Measurements from ENCODE around the gene UNC5A.
"Not testable (repeated sequence)": the region's sequence is repeated elsewhere in the genome, so short reads cannot be mapped to it uniquely, and the experiment has no call there.

UNC5A gene

DNA sequence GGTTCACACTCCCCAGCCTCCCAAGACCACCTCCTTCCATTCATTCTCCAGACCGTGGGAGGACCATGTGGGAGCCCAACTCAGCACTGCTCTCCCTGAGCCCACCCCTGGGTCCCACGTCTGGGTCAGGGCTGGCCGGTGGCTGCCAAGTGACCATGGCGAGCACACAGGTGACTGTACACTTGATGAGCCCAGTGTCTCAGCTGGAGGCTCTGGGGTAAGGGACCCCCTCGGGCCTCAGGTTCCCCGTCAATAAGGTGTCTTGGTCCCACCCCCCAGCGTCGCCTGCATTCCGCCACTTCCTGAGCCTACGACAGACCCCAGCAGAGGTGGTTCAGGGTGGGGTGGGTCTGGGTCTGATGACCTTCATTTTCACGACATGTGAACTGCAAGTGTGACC is 50.0 kb downstream of the UNC5A start:
- no peak for DNase-seq (ENCODE audit: low read depth in 1 of 2, low spot score in 1 of 2)
- in situ Hi-C loops (cut with HindIII; ENCODE audit: low pct_unique_long_range_greater_than_20kb, low sequenced_read_pairs), result no loop called here
- TF ChIP-seq JUND (IDR thresholded peaks at IDR 0.05; ENCODE audit: low read depth), result no peak

DNA sequence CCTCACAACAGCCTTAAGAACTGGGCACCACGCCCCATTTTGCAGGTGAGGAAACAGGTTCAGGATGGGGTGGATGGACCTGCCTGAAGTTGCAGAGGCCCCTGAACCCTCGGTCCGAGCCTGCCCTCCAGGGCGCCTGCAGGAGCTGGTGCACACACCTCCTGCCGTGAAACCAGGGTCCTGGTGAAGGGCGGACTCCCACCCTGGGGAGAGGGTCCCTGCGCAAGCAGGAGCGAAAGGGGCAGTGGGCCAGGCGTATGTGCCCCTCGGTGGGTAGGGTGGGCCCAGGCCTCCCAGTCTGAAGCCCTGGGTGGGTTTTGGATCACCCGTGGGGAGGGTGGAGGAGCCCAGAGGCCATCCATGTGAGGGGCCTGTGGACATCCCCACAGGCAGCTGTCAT is 50.9 kb downstream of the UNC5A start:
- no peak for DNase-seq (ENCODE audit: low read depth in 1 of 2, low spot score in 1 of 2)
- in situ Hi-C loops (cut with HindIII; ENCODE audit: low pct_unique_long_range_greater_than_20kb, low sequenced_read_pairs), result no loop called here
- no peak for TF ChIP-seq JUND (IDR thresholded peaks at IDR 0.05; ENCODE audit: low read depth)

DNA sequence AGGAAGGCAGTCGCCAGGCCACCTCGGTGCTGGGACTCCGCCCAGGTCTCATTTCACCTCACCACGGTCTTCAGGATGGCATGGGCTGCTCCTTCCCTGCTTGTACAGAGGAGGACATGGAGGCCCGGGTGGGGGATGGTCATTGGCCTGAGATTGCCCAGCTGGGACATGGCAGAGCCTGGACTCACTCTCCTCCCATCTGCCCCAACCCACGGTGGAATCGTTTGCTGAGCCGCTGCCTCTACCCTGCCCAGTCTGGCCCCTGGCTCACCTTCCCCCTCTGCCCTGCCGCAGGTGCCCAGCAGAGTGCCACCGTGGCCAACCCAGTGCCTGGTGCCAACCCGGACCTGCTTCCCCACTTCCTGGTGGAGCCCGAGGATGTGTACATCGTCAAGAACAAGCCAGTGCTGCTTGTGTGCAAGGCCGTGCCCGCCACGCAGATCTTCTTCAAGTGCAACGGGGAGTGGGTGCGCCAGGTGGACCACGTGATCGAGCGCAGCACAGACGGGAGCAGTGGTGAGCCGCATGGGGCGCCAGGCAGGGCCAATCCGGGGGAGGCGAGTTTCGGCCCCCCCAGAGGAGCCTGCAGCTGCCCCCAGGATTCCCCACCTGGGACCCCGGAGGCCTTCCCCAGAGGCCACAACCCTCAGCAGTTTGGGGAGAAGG is 52.1 kb downstream of the UNC5A start:
- in situ Hi-C loops (cut with HindIII; ENCODE audit: low pct_unique_long_range_greater_than_20kb, low sequenced_read_pairs), result no loop called here
- no peak for TF ChIP-seq JUND (IDR thresholded peaks at IDR 0.05; ENCODE audit: low read depth)
- DNase-seq (ENCODE audit: low read depth in 1 of 2, low spot score in 1 of 2), result peak; percentile 62 to 76

DNA sequence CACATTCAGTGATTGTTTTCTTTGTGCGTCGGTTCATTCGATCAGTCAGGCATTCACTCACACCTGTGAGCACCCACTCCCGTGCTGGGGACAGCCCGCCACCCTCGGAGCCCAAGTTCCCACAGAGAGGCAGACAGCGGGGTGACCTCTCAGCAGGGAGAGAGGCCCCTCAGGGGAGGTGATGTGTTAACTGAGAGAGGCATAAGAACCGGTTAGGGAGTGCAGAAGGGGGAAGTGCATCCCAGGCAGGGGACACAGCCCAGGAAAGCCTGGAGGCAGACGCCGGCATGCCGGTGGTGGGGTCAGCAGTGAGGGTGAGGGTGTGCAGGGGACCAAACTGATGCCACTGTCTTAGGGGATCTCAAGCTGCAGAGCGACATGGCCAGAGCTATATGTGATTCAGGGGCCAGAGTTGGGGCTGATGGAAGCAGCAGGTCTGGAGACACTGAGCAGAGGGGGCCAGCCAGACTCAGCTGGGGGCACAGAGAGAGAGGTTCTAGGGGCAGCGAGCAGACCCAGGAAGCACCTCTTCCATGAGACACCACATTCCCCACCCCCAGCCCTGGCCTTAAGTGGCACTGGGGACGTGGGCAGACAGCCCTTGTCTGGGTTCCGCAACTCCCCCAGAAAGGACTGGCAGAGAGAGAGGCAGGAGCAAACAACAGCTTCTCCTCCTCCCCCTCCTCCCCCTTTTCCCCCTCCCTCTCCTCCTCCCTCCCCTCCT is 52.8 kb downstream of the UNC5A start:
- in situ Hi-C loops (cut with HindIII; ENCODE audit: low pct_unique_long_range_greater_than_20kb, low sequenced_read_pairs), result no loop called here
- no peak for TF ChIP-seq JUND (IDR thresholded peaks at IDR 0.05; ENCODE audit: low read depth)
- peak in 1 of 2 experiments; percentile 36 for DNase-seq (ENCODE audit: low read depth in 1 of 2, low spot score in 1 of 2)

DNA sequence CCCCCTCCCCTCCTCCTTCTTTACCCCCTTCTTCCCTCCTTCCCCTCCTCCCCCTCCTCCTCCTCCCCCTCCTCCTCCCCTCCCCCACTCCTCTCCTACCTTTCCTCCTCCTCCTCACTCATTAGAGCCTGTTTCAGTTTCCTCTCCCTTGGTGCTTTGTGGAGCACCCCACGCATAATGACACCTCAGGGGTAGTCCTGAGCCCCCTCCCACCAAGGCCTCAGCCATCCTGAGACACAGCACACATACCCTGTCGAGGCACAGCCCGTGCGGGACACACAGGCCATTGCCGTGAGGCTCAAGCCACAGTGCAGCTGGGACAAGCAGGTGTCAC is 53.4 kb downstream of the UNC5A start:
- DNase-seq (ENCODE audit: low read depth in 1 of 2, low spot score in 1 of 2), result no peak

GRCh38 chr5:176864755-176865154 is 54.4 kb downstream of the UNC5A start:
- in situ Hi-C loops (cut with HindIII; ENCODE audit: low pct_unique_long_range_greater_than_20kb, low sequenced_read_pairs), result no loop called here
- no peak for DNase-seq (ENCODE audit: low read depth in 1 of 2, low spot score in 1 of 2)
- TF ChIP-seq JUND (IDR thresholded peaks at IDR 0.05; ENCODE audit: low read depth), result no peak

More for the DNA sequence above, 53.4 kb downstream of the UNC5A start:
- no peak for TF ChIP-seq JUND (IDR thresholded peaks at IDR 0.05; ENCODE audit: low read depth)
- in situ Hi-C loops (cut with HindIII; ENCODE audit: low pct_unique_long_range_greater_than_20kb, low sequenced_read_pairs), result no loop called here

GRCh38 chr5:176865964-176866363 is 55.6 kb downstream of the UNC5A start:
- DNase-seq (ENCODE audit: low read depth in 1 of 2, low spot score in 1 of 2), result no peak
- in situ Hi-C loops (cut with HindIII; ENCODE audit: low pct_unique_long_range_greater_than_20kb, low sequenced_read_pairs), result no loop called here

DNA sequence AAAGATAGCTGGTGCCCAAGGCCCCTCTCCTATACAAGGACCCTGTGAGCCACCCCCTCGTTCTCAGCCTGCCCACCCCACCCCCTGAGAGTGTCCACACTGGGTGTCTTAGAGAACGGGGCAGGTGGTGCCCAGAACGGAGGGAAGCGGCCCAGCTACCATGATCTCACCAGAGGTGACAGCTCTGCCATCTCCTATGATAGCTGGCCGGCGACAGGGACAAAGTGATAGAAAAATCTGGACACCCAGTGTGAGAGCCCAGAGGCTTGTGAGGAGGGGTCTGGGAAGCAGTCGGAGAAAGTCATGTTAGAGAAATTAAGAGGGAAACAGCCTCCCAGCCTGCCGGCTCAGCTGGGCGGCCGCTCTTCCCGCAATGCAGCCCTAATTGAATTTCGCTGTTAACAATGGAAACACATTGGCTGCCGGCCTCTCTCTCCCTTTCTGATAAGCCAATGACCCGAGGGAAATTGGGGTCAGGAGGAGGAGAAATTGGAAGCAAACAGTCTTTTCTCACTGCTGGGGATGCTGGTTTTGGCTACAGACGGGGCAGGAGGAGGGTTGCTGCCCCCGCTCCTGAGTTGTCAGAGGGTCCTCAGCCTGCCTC is 56.5 kb downstream of the UNC5A start:
- no peak for TF ChIP-seq JUND (IDR thresholded peaks at IDR 0.05; ENCODE audit: low read depth)
- no peak for DNase-seq (ENCODE audit: low read depth in 1 of 2, low spot score in 1 of 2)
- in situ Hi-C loops (cut with HindIII; ENCODE audit: low pct_unique_long_range_greater_than_20kb, low sequenced_read_pairs), result no loop called here

More at GRCh38 chr5:176865964-176866363, 55.6 kb downstream of the UNC5A start:
- no peak for TF ChIP-seq JUND (IDR thresholded peaks at IDR 0.05; ENCODE audit: low read depth)

DNA sequence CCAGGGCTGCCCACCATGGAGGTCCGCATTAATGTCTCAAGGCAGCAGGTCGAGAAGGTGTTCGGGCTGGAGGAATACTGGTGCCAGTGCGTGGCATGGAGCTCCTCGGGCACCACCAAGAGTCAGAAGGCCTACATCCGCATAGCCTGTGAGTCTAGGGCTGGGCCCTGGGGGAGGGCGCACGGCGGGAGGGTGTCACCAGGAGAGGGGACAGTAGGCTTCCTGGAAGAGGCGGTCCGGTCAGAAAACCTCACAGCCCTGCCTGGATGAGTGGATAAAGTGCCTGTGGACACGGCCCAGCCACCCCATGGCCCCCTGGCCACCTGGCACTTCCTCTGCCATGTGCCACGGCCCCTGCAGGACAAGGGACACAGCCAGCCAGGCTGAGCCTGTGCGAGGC is 57.8 kb downstream of the UNC5A start:
- in situ Hi-C loops (cut with HindIII; ENCODE audit: low pct_unique_long_range_greater_than_20kb, low sequenced_read_pairs), result no loop called here
- DNase-seq (ENCODE audit: low read depth in 1 of 2, low spot score in 1 of 2), result no peak

DNA sequence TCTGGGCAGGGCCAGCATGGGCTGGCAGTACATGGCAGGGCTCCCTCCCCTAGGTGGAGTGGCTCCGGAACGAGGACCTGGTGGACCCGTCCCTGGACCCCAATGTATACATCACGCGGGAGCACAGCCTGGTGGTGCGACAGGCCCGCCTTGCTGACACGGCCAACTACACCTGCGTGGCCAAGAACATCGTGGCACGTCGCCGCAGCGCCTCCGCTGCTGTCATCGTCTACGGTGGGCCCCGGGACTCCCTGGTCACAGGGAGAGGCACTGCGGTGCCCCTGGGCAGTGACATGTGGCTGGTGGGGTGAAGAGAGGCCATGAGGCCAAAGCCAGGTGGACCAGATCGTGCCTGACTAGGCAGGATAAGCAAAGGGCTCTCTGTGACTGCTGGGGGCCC is 58.4 kb downstream of the UNC5A start:
- DNase-seq (ENCODE audit: low read depth in 1 of 2, low spot score in 1 of 2), result no peak
- in situ Hi-C loops (cut with HindIII; ENCODE audit: low pct_unique_long_range_greater_than_20kb, low sequenced_read_pairs), result no loop called here
- no peak for TF ChIP-seq JUND (IDR thresholded peaks at IDR 0.05; ENCODE audit: low read depth)

More for the DNA sequence above, 57.8 kb downstream of the UNC5A start:
- TF ChIP-seq JUND (IDR thresholded peaks at IDR 0.05; ENCODE audit: low read depth), result no peak

GRCh38 chr5:176869501-176870109 is 59.2 kb downstream of the UNC5A start:
- in situ Hi-C loops (cut with HindIII; ENCODE audit: low pct_unique_long_range_greater_than_20kb, low sequenced_read_pairs), result no loop called here
- TF ChIP-seq JUND (IDR thresholded peaks at IDR 0.05; ENCODE audit: low read depth), result no peak
- DNase-seq (ENCODE audit: low read depth in 1 of 2, low spot score in 1 of 2), result no peak

- peak; percentile 54 to 65 for DNase-seq (ENCODE audit: low read depth in 1 of 2, low spot score in 1 of 2)
- in situ Hi-C loops (cut with HindIII; ENCODE audit: low pct_unique_long_range_greater_than_20kb, low sequenced_read_pairs), result no loop called here
- no peak for TF ChIP-seq JUND (IDR thresholded peaks at IDR 0.05; ENCODE audit: low read depth)
Measured at GRCh38 chr5:176870110-176870591, 59.8 kb downstream of the UNC5A start.

GRCh38 chr5:176870644-176871043 is 60.3 kb downstream of the UNC5A start:
- in situ Hi-C loops (cut with HindIII; ENCODE audit: low pct_unique_long_range_greater_than_20kb, low sequenced_read_pairs); DNase-seq (ENCODE audit: low read depth in 1 of 2, low spot score in 1 of 2): not testable (repeated sequence)

DNA sequence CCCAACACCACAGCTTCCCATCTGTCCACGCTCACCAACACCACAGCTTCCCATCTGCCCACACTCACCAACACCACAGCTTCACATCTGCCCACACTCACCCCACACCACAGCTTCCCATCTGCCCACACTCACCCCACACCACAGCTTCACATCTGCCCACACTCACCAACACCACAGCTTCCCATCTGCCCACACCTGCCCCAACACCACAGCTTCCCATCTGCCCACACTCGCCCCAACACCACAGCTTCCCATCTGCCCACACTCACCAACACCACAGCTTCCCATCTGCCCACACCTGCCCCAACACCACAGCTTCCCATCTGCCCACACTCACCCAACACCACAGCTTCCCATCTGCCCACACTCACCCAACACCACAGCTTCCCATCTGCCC is 62.2 kb downstream of the UNC5A start:
- in situ Hi-C loops (cut with HindIII; ENCODE audit: low pct_unique_long_range_greater_than_20kb, low sequenced_read_pairs); DNase-seq (ENCODE audit: low read depth in 1 of 2, low spot score in 1 of 2): not testable (repeated sequence)

DNA sequence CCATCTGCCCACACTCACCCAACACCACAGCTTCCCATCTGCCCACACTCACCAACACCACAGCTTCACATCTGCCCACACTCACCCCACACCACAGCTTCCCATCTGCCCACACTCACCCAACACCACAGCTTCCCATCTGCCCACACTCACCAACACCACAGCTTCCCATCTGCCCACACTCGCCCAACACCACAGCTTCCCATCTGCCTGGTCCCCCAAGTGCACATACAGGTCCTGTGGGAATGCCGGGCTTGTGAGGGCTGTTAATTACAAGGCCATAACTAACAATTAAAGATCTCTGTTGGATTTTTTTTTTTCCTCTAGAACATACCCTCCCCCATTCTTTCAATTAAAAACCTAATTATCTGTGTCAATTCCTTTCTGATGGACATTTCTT is 62.7 kb downstream of the UNC5A start:
- in situ Hi-C loops (cut with HindIII; ENCODE audit: low pct_unique_long_range_greater_than_20kb, low sequenced_read_pairs); DNase-seq (ENCODE audit: low read depth in 1 of 2, low spot score in 1 of 2): not testable (repeated sequence)

All from T47D (cell line).